Fibroblast of upper back skin (primary cell): ENCODE data around the gene FBXO40.

Experiments
- DNase-seq: peaks from one replicate; pipeline ENCODE4 v3.0.0-alpha.2; 2013

Gene FBXO40

GRCh38 chr3:121621491-121621890 is 28.3 kb downstream of the FBXO40 start:
- DNase-seq = no peak

- DNase-seq = no peak
Observed at GRCh38 chr3:121624147-121624899, 31.1 kb downstream of the FBXO40 start.

DNA sequence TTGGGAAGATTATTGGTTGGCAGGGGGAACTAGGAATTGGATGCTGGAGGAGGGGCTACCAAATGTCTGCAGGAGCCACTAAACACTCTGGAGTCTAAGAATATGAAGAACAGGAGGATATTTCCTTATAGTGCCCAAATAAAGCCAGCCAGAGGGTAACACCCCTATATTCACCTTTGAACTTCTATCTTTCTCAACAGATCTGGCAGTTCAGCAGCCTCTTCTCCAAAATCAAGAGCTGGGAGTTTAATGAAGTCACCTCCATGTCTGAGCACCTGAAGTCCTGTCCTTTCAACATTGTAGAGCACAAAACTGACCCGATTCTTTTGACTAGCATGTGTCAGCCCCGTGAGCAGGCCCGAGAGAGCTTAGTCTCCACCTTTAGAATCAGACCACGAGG is 33.3 kb downstream of the FBXO40 start:
- no peak for DNase-seq

DNA sequence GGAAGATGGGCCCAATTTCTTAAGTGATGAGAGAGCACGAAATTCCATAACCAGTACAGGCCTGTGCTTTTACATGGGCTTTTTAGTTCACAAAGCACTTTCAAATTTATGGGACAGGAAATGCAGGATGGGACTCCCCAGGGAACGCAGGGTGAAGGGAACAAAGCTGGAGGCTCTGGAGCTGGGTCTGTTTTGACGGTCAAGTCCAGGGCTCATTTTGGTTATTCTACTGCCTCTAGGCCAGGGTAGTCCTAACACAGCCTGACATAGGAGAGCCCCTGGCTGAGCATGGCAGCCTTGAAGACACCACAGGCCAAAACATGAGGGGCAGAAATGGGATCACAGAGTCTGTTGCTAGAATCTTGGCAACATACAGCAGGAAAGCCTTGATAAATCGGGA is 34.0 kb downstream of the FBXO40 start:
- no peak for DNase-seq

DNA sequence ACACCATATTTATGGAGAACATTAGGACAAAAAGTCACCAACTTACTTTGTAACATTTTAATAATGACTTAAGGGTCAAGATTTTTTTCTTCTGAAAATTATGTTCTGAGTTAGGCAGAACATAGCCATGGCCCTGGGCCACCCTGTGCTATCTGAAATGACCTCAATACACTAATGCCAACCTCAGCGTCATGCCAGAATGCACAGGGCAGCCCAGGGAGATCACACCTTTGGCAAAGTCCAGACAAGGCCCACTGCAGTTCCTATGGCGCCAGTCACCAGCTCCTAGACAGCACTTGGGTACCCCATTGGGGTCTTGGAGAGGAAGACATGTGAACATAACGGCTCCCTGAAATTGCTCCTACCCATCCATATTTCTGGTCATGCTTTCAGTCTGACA is 34.4 kb downstream of the FBXO40 start:
- no peak for DNase-seq

DNA sequence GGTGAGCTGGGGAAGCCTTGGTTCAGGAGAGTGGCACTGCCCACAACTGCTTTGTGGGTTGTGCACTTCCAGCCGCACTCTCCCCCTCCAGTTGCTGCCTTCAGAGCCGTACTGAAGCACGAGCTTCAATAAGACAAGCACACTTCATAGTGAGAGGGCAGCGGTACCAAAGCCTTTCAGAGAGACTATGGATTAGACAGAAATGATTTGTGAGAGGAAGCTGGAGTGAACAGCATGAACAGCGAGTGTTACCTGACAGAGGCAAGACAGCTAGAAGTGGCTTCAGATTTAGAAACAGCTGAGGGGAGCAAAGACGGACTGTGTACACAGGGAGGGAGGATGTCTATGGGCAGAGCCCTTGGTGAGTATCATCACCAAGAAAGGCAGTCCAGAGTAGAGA is 36.4 kb downstream of the FBXO40 start:
- no peak for DNase-seq

- no peak for DNase-seq
Observed at GRCh38 chr3:121630355-121630754, 37.2 kb downstream of the FBXO40 start.

- DNase-seq = no peak
Observed at GRCh38 chr3:121637922-121638321, 44.7 kb downstream of the FBXO40 start.

DNA sequence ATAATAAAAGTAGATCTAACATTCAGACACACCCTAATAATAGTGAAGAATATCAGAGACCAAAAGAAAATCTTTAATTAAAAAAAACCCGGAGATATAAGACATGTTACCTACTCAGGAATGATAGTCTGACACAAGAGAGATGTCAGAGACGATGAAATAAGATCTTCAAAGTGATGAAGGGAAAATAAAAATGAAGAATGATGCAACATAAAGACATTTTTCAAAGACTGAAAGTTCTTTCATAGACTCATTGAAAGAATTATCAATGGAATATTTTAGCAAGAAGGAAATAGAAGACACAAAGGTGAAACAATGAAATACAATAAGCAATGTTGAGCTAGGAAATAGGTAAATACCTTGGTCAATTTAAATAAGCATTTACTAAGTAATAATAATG is 47.9 kb downstream of the FBXO40 start:
- no peak for DNase-seq

DNA sequence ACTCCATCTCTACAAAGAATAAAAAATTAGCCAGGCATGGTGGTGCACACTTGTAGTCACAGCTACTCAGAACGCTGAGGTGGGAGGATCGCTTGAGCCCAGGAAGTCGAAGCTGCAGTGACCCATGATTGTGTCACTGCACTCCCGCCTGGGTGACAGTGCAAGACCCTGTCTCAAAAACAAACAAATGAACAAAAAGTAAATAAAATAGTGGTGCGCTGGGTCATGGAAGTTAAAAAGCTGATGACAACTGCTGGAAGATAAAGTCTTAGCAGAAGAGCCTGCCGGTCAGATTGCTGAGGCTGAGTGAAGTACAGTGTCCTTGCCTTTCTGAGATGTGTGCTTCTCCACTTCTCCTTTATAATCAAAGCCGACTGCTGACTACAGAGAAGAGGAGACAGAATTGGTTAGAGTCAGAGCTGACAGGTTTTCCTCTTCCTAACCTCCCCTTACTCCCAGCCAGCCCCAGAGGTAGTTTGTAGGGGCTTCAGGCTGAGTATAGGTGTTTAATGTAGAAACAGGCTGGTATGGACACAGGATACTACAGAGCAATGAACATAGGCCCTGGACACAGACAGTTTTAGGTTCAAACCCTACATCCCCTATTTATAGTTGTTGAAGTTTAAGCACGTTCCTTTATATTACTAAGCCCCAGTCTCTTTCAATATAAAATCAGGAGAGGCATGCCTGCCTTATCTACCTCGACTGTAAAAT is 49.6 kb downstream of the FBXO40 start:
- DNase-seq = no peak

DNA sequence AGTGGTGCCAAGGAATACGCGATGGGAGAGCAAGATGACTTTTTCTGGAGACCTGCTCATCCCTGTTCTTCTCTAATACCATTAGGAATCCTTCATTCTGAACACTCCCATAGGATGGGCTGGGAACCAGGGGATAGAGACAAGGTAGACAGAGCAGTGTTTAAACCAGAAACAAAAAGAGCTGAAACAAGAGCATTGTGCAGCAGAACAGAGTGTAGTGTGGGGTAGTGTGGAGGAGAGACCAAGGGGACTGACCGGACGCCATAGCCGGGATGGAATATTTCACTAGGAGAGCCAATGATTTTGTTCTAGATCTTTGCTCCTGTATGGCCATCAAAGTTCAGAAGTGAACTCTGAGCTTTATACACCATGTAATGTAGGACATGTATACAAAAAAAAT is 51.9 kb downstream of the FBXO40 start:
- no peak for DNase-seq

DNA sequence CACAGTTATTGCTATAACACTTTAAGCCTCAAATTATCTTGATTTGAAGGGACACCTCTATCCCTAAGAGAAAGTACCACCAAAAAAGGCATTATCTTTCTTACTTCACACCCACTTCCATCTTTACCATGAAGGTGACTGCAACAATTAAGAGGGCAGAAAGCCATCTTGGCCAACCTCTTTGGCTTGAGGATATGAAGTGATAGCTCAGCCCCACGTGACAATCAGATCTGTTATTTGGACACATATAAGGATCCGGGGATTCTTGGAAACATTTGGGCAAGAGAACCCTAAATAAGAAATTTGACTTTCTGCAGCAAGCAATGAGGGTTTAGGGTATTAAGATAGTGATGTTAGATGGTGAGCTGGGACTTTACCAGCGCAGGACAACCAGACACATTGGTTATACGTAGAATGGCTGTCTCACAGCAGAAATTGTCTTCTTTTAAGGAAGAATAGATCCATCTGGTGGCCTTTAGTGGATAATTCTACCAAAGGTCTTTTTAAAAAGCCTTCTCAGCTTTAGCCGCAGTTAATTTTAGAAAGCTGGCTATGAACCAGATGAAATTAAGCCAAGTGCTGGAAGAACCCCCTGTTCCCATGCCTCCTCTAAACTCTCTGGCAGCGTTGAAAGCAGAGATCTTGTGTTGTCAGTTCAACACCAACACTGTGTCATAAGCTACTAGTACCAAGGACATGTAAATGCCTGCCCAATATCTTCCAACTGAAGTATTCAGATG is 55.2 kb downstream of the FBXO40 start:
- no peak for DNase-seq

DNA sequence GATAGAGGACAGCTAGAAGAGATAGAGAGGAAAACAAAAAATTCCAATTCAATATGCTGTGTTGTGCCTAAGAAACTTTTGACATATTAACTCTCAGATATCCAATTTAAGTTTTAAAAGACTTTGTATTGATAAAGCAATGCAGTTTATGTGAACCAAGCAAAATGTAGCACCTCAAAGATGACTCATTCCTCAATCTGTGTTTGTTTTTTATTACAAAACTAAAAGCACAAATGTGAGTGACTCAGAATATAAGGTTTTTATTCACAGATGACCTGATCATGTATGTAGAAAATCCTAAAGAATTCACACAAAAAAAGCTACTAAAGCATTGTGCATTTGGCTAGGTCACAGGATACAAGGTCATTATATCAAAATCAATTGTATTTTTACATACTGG is 56.5 kb downstream of the FBXO40 start:
- DNase-seq = no peak

DNA sequence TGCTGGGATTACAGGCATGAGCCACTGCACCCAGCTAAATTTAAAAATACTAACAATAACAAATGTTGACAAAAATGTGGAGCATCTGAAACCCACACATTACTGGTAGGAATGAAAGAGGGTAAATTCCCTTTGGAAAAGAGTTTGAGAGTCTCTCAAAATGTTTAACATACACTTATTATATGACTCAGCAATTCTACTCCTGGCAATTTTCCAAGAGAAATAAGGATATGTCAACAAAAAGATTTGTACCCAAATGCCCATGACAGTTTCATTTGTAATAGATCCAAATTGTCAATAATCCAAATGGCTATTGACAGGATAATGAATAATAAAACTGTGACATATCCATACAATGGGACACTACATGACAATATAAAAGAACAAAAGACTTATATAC is 58.5 kb downstream of the FBXO40 start:
- peak; percentile 5 for DNase-seq

DNA sequence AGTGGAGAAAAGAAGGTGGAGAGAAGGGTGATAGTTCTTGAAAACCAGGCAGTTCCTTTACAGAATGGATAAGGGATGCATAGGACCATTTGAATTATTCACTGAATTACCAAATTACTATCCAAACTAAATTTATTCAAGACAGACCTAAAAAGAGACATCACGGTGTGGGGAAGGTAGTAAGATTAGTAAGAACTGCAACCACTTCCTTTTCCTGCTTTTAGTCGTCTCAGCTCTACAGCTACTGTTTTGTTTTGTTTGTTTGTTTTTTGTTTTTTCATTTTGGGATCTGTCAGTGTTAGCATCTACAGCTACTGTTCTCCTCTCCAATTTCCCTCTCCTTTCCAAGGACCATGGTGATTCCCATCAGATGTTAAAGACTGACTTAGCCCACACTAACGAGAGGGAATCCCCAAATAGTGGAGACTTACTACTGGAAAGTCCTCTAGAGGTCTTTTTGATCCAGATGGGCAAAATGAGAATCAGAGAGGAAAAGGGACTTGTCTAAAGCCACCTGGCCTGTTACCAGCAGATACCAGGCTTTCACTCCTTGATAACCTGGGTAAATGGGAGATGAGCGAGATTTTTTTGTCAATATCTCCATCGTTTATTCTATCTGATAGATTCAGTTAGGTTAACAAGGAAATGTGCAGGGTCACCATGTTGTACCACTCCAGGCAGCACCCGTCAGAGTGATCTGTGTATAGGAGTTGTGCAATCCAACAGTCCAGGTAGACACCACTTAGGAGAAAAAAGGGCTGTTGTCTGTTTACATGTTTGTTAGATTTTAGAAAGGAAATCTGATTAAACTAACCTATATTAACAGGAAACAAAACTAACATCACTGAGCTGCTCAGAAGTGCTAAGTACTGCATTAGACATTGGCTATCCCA is 61.6 kb downstream of the FBXO40 start:
- DNase-seq = no peak

DNA sequence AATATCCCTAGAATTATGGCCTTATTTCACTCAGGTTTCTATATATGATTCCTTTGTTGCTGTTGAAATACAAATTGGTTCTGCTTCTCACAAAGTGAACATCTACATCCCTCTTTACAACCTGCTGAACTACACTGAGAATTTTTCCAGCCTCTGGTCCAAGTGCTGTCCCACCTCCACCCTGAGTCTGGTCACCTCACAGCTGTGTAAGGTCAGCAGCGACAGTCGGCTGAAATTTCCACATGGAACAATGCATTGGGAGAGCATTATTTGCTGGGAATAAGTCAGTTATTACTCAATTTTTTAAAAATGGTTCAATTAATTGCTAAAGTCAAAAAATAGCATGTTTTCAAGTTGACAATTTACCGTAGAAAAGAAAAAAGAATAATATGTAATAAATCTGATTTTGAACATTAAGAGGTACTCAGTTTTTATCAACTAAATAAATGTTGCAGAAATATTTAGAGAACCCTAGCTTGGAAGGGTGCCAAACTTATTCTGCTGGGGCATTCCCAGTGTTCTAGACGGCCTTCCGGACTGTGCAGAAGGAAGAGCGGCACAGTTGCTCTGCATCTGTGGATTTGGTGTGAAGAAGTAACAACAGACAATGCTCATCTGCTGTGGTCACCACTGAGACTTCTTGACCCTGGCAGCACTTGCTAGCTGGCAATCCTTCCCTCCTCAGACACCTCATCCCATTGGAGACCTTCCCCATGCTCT is 65.7 kb downstream of the FBXO40 start:
- no peak for DNase-seq

GRCh38 chr3:121659586-121659985 is 66.4 kb downstream of the FBXO40 start:
- no peak for DNase-seq

DNA sequence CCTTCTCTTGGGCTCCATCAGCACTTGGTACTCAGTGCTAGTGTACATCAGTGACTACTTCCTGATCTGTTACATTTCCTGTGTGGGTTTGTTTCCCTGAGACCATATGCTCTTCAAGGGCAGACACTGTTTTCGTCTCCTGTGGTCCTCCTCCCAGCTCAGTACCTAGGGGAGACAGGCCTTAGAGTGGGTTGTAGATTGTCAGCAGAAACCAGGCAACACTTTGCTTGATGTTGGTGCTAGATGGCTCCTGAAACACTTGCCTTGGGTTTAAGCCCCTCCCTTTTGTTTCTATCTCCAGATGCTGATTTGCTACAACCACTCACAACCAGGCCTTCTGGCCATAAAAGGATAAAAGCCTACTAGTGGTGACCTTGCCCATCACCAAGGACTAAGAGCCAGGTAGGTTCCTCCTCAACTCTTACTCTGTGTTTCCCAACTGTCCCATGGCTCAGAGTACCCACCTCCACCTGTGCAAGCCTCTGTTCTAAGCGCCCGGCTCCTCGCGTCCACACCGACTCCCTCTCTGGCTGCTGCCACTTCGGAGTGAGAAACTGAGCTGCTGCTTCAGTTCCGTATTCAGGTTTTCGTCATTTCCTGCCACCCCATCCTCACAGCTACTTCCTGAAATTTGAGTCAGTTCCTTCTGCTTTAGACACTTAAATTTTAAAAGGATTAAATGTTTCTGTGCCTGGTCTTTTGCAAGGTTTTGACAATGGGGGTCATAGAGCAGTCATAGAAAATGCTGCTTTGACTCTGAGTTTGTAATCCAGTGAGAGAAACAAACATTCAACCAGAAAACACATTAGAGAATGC is 67.4 kb downstream of the FBXO40 start, which contains the start of gene HCLS1:
Gene HCLS1 (minus strand): TSS at position 548 of the 816 bp plus-strand sequence. CDS start 2,556 bp downstream, outside the sequence.
- no peak for DNase-seq

GRCh38 chr3:121661376-121661775 is 68.2 kb downstream of the FBXO40 start:
- no peak for DNase-seq

DNA sequence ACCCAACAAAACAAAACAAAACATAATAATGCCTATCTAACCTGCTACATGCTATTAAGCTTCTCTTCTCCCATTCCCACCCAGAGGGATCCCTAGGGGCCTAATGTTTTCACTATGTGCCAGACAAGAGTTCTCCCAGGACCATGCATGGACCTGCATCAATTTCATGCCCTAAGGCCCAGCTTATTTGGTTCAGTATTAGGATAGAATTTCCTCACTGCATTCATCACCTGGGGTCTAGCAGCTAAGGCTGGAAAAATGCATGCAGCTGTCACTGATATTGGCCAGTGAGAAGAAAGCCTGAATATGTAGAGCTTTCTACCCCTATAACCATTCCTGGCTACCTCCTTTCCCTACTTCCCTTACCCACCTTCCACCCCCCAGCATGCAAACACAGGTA is 69.6 kb downstream of the FBXO40 start:
- DNase-seq = no peak
